ENCODE results near the gene CNIH2.
"Not testable (repeated sequence)": the region's sequence is repeated elsewhere in the genome, so short reads cannot be mapped to it uniquely, and the experiment has no call there.

Gene CNIH2

DNA sequence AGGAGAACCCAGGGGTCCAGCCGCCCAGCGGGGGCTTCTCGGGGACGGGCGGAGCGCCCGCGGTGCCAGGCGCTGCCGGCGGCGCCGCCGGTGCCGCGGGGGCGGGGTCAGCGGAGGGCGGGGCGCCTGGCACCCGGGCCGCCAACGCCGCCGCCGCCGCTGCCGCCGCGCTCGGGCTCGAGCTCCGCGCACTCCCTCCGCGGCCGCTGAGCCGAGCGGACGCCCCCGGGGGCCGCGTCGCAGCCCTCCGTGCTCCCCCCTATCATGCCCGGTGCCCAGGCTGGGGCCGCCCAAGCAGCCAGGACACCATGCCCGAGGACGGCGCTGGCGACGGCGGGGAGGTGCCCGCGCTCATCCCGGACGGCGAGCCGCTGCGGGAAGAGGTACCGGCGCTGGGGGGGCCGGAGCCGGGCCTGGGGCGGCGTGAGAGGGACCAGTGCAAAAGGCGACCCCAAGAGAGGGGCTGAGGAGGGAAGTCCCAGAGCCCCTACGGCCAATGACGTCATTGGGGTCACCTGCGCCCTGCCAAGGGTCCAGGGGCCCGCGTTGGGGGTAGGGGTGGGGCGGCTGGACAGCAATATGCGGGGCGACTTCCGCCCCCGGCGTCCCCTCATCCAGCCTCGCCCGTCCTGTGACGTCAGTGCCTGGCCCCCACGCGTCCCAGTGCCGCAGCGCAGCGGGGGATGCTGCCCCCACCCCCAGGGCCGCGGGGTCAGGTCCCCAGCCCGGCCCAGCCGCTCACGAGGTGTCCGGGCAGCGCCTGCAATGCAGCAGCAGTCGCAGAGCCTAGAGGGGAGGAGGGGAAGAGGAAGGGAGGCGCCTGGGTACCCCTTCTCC lies 13.9 kb downstream of the CNIH2 start, which contains the start of gene TMEM151A:
TSS of gene TMEM151A (plus strand) at position 189 of the 837 bp plus-strand sequence. CDS start at position 309, 120 bp downstream.
- no peak for DNase-seq (ENCODE audit: low read depth)

DNA sequence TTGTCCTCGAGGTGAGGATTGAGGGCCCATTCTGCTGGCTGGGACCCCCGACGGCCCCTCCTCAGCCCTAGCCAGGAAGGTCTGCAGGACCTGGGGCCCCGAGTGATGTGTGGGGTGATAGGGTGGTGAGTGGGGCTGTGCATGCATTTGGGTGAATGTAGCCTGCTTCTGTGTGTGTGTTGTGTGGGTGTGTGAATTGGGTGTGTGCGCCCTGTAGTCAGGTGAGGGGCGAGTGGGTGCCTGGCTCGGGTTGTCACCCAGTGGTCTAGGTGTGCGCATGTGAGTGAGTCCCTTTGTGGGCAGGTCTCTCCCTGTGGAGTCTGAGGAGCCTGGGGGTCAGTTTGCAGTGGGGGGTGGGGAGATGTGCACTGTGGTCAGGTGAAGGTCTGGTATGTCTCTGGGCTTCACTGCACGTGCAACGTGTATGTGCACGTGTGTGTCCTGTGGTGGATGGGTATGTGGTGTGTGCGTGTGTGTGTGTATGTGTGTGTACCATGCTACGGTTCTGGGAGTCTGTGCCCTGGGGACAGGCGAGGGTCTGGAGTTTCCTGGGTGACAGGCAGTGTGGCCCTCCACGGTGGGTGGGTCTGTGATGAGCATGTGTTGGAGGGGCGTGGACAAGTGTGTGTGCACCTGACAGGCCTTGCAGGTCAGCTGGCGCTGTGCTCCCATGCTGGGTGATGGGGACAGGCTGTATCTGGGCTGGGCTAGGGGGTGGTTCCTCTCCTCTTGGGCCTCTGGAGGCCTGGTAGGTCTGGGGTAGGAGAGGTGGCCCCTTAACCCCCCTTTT lies 14.8 kb downstream of the CNIH2 start:
- DNase-seq (ENCODE audit: low read depth): no peak

GRCh38 chr11:66293352-66293751 lies 15.4 kb downstream of the CNIH2 start:
- no peak for DNase-seq (ENCODE audit: low read depth)

DNA sequence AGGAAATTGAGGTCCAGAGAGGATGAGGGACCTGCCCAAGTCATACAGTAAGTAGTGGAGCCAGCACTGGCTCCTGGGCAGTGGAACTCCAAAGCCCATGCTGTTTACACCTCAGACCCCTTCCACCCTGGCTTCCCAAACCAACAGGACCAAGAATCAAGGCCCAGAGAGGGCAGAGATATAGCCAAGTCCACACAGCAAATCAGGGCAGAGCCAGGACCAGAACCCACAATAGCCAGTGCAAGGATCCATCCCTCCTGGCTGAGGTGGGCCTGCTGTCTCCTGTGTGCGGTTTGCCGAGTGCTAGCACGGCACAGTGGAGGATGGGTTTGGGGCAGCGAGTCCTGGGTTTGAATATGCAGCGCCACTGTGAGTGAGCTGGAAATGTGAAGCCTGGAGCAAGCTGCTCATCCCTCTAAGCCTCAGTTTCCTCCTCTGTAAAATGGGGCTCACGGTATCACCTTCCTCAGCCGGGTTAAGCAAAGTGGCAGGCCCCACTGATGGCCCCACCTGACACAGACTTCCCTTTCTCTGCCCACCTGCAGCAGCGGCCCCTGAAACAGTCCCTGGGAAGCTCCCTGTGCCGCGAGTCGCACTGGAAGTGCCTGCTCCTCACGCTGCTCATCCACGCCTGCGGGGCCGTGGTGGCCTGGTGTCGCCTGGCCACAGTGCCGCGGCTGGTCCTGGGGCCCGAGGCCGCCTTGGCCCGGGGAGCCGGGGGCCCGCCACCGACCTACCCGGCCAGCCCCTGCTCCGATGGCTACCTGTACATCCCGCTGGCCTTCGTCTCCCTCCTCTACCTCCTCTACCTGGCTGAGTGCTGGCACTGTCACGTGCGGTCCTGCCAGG lies 16.0 kb downstream of the CNIH2 start:
- DNase-seq (ENCODE audit: low read depth): no peak

DNA sequence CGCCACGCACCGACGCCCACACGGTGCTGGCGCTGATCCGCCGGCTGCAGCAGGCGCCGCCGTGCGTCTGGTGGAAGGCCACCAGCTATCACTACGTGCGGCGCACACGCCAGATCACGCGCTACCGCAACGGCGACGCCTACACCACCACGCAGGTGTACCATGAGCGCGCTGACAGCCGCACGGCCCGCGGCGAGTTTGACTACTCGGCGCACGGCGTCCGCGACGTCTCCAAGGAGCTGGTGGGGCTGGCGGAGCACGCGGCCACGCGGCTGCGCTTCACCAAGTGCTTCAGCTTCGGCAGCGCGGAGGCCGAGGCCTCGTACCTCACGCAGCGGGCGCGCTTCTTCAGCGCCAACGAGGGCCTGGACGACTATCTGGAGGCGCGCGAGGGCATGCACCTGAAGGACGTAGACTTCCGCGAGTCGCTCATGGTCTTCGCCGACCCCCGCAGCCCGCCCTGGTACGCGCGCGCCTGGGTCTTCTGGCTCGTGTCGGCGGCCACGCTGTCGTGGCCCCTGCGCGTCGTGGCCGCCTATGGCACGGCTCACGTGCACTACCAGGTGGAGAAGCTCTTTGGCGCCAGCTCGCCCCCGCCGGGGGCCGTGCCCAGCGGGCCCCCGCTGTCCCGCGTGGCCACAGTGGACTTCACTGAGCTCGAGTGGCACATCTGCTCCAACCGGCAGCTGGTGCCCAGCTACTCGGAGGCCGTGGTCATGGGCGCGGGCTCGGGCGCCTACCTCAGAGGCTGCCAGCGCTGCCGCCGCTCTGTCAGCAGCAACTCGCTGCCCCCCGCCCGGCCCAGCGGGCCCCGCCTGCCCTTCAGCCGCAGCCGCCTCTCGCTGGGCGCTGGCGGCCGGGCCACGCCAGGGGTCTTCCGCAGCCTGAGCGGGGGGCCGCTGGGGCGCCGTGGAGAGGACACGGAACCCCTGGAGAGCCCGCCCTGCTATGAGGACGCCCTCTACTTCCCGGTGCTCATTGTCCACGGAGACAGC lies 16.9 kb downstream of the CNIH2 start:
- DNase-seq (ENCODE audit: low read depth): no peak

DNA sequence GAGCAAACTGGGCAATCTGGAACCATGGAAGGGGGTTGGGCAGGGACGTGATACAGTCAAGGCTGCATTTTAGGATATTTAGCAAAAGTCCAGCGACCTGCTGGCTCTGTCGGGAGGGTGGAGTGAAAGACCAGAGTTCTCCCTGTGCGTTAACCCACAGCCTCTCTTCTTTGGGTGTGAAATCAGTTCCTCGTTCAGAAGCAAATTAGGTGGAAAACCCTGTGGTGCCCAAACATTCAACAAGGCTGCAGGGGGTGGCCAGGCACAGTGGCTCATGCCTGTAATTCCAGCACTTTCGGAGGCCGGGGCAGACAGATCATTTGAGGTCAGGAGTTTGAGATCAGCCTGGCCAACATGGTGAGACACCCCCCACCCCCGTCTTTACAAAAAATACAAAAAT lies 19.6 kb downstream of the CNIH2 start:
- no peak for DNase-seq (ENCODE audit: low read depth)

GRCh38 chr11:66299186-66299585 lies 21.2 kb downstream of the CNIH2 start:
- DNase-seq (ENCODE audit: low read depth): no peak

- DNase-seq (ENCODE audit: low read depth): no peak
These were observed 24.7 kb downstream of the CNIH2 start for GRCh38 chr11:66302656-66303055.

DNA sequence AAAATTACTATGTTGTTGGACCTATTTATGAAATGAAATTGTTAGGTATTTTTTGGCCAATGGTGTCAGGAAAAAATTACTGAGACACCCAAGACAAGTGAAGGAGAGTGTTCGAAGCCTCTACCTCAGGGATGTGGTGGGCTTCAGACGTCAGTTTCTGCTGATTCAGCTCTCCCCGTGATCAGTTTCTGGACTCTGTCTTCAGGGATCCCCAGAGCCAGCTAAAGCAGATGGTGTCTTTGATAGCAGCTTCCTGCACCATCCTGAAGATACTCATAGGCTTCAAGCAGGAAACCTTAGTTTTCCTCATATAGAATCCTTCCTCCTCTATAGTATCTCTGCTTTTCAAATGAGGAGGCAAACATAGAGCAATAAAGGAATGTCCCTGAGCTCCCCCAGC lies 31.5 kb downstream of the CNIH2 start:
- DNase-seq (ENCODE audit: low read depth): no peak

DNA sequence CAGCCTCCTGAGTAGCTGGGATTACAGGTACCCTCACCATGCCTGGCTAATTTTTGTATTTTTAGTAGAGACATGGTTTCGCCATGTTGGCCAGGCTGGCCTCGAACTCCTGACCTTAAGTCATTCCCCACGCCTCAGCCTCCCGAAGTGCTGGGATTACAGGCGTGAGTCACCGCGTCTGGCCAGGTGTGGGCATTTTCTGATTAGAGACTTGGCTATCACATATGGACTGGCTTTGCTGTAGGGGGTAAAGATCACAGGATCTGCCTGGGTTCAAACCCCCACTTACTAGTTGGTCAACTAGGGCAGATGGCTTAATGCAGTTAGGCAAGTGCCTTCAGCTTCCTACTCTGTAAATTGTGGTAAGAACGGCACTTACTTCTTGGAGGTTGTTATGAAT lies 32.3 kb downstream of the CNIH2 start:
- DNase-seq (ENCODE audit: low read depth): no peak

DNA sequence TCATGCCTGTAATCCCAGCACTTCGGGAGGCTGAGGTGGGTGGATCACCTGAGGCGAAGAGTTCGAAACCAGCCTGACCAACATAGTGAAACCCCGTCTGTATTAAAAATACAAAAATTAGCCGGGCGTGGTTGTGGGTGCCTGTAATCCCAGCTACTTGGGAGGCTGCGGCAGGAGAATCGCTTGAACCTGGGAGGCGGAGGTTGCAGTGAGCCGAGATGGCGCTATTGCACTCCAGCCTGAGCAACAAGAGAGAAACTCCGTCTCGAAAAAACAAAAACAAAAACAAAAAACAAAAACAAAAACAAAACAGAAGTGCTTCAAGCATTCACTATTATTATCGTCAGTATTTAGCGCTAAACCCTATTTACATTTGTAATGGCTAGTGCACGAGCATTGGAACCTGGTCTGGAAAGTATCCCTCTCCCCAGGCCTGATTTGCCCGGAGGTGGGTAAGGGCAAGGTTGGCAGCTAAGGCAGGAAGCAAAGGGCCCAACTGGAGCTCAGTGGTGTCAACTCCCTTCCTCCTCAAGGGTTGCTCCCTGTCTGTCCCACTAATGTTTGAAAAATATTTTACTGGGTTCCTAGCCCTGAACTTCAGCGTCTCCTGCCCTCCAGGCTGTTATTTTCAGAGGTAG lies 32.9 kb downstream of the CNIH2 start:
- DNase-seq (ENCODE audit: low read depth): not testable (repeated sequence)

DNA sequence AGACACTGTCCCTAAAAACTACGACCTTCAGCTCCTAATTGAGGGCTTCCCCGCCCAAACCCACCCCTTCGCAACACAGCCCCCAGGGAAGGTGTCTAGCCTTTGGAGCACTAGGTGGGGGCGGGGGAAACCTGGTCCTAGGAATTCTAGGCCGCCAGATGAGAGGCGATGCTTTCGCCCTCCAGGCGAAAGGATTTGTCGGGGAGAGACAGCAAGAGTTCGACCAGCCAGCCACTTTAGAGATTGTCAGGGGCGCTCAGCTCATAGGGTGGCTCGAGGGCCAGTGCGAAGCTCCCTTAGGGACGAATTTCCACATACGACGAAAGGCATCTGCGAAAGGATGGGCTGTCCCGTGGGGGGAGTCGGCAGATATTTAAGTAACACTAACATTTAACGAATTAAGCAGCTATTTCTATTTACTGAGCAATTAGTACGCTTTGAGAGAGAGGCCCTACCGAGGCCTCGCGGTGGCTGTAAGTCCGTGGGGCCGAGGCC lies 33.5 kb downstream of the CNIH2 start:
- no peak for DNase-seq (ENCODE audit: low read depth)

GRCh38 chr11:66311965-66312548 lies 34.1 kb downstream of the CNIH2 start:
- DNase-seq (ENCODE audit: low read depth): peak; percentile 99

DNA sequence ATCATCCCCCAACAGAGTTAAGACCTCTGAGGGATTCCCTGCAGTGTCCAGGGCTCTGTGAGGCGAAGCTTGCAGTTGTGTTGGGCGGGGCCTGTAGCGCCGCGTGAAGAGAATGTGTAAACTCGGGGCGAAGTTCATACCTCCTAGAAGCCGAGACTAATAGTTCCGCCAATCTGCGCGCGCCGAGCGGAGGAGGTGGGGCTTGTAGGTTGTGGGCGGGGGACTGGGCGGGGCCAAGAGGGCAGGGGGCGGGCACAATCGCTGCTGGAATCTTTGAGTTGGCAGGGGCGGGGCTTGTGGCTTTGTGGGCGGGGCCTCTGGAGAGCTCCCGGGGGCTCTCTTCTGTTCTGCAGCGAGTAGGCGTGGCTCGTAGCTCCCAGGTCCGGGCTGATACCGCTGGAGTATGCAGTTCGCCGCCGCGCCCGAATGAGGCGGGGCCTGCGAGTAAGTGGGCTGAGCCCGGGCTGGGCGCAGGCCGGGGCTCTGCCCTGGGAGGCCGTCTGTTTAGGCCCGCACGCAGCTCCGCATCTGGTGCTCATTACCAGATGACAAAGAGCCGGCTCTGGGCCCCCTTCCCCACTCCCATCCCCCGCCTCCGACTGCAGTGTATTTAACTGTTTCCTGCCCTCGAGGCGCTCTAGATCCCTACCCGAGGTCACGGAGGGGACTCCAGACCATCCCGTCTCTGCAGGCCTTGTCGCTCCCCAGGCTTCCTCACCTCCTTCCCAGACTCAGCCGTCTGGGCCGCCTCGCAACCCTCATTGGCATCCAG lies 34.8 kb downstream of the CNIH2 start:
- peak; percentile 95 for DNase-seq (ENCODE audit: low read depth)

- no peak for DNase-seq (ENCODE audit: low read depth)
These were observed 35.6 kb downstream of the CNIH2 start for GRCh38 chr11:66313321-66314185.

DNA sequence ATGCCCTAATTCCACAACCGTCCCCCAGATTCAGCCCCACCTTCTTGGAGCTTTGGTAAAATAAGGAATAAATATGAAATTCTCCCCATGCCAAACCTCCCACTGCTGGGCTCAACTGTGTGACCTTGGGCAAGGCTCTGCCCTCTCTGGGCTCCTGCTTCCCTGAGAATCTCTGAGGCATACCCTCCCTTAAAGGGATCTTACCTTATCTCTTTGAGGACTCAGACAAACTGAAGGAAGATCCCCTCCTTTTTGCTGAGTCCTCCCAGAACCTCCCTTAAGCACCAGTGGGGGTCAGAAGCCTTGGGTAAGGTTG lies 36.2 kb downstream of the CNIH2 start:
- no peak for DNase-seq (ENCODE audit: low read depth)

- DNase-seq (ENCODE audit: low read depth): no peak
These were observed 36.9 kb downstream of the CNIH2 start for GRCh38 chr11:66314561-66315497.
